K562 treated with DMSO at 1 percent for 48 hours (cell line): ENCODE results near the gene SMYD5. TPM values are rescaled to one million over a fixed set of nuclear protein-coding genes. Genes with fewer than 3 reads are reported as not detected.

Source experiments
- total RNA-seq: library from RNA; unstranded; fragments of 300-600 nt; gene quantifications from 2 replicates; pipeline ENCODE4 v1.2.3, GENCODE V29; 2022; ENCODE audit warnings: low replicate concordance; ENCODE audit errors: extremely low read depth

Gene SMYD5
- total RNA-seq = not detected in 2 replicates

GRCh38 chr2:73214120-73215035 is at the start of gene SMYD5:
Gene SMYD5, plus strand, starts transcription at chr2:73214245. Its CDS starts 22 bp downstream, at chr2:73214267.

DNA sequence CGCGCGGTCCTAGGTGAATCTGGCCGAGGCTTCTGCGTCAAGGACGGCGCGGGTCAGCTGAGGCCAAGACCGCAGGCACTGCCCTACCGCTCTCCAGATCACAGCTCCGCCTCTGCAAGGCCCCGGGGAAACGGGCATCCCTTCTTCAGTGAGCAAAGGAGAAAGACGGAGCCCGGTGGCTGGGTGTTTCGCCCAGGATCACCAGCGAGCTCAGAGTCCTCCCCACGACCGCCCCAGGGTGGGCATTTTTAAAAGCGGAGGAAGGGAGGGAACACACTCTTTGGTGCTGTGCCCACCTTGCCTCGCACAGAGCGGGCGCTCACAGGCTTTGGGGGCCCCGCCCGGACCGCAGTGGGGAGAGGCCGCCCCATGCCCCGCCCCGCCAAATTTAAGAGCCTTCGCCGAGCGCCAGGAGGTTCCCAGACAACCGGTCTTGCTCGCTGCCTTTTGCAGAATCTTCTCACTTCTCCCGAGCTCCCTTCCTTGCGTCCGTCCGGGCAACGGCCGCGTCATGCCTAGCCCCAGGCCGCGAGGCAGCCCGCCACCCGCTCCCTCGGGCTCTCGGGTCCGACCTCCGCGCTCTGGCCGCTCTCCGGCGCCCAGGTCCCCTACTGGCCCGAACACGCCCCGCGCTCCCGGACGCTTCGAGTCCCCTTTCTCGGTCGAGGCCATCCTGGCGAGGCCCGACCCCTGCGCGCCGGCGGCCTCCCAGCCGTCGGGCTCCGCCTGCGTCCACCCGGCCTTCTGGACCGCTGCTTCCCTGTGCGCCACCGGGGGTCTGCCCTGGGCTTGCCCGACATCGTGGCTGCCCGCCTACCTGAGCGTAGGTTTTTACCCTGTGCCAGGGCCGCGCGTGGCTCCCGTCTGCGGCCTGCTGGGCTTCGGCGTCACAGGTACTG is 11.6 kb upstream of the SMYD5 start, which contains the start of gene NOTO:
TSS of gene NOTO (plus strand) at position 419 of the 899 bp plus-strand sequence. CDS start at position 512, 93 bp downstream.

GRCh38 chr2:73233154-73233931 is 19.3 kb downstream of the SMYD5 start, which contains the start of gene PRADC1:
Gene PRADC1, minus strand, starts transcription at chr2:73233239. Its CDS starts 79 bp downstream, at chr2:73233160.

DNA sequence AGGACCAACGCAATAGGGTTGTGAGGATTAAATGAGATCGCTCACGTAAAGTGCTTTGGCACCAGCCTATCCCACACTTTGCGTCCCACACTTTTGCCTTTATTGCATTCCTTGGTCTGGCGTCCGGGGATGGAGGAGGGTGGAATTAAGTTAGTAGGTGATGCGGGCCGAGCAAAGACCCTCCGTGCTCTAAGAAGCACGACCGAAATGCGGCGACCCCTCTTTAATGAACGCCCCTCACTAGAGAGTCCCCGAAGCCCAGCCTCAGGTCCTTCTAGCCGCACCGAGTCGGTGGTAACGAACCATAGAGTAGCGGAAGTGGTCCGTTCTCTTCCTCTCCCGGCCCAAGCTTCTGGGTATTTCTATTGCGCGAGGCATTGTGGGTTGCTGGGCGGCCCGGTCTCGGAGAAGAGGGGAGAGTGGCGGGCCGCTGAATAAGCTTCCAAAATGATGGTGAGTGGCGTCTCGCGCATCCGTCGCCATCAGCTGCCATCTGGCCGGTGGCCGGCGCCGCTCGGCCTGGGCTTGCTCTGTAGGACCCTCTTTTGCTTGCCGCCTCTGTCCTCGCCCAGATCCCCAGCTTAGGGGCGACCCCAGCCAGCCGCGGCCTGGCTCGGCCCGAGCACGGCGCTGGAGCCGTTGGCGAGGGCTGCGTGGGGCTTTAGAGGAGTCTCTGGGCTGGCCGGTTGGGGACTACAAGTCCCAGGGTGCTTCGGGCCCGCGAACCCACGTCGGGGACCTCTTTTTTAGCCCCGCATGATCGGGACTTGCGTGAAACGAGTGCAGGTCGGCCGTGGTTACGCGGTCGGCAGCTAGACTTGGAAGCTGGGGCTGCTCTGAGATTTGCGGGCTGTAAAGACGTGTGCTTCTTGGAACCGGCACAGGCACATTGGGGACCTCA is 20.1 kb downstream of the SMYD5 start, which contains the start of gene CCT7:
TSS of gene CCT7 (plus strand) at position 377 of the 901 bp plus-strand sequence. CDS start at position 448, 71 bp downstream.

Other genes starting within 250 kb of the SMYD5 start
- gene SFXN5, start 142.5 kb upstream of the SMYD5 start, total RNA-seq = not detected in 2 replicates
- not detected in 2 replicates for gene RAB11FIP5, start 101.3 kb upstream of the SMYD5 start, total RNA-seq
- not detected in 2 replicates for gene NOTO, start 11.7 kb upstream of the SMYD5 start, total RNA-seq
- gene PRADC1, start 19.0 kb downstream of the SMYD5 start, total RNA-seq = not detected in 2 replicates
- 1,102 TPM in 1 of 2 replicates, not detected in the other for gene CCT7, start 20.1 kb downstream of the SMYD5 start, total RNA-seq
- not detected in 2 replicates for gene FBXO41, start 70.2 kb downstream of the SMYD5 start, total RNA-seq
- not detected in 2 replicates for gene EGR4, start 79.3 kb downstream of the SMYD5 start, total RNA-seq
- not detected in 2 replicates for gene ALMS1, start 171.6 kb downstream of the SMYD5 start, total RNA-seq